ENCODE data around the gene AP3S2. TPM values are rescaled to one million over a fixed set of nuclear protein-coding genes. Genes with fewer than 3 reads are reported as not detected.
"Not testable (repeated sequence)": the region's sequence is repeated elsewhere in the genome, so short reads cannot be mapped to it uniquely, and the experiment has no call there.

Gene AP3S2
- total RNA-seq, 1 donor from 2014 or later = 32.2 TPM

DNA sequence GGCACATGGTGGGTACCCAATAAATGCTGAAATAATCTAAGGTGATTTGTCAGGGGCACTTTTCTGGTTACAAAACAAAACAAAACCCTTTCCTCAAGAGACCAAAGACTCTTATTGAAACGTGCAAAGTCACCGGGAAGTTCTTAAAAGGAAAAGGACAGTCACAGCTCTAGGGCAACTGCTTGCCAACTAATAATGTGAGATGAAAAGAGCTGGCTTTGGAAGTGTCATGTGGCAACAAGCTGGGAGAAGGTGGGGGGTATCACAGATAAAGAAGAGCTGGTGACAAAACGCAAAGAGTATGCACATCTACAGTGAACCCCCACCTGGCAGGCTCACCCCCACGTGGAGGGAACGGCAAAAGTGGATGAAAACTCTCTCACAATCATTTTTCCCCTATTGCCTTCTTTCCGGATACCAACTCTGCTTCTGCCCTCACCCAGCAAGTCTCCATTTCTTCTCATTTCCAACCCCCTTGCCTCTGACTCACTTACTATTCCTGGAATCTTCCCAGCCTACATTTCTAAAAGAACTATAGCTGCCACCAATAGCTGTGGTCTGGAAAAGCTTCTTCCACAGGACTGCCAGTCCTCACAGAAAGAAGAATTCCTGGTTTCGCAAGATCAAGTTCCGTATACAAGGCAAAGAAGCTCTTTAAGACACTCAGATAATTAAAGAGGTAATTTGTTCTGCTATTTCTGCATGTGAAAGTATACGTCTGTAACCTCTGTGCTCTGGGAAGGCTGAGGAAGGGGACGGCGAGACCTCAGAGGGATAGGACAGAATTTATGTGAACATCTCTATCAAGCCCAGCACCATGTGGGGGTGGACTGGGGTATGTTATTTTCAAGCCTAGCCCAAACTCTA is 57.3 kb downstream of the AP3S2 start:
- H3K27ac Mint-ChIP-seq = peak overlapping the region; percentile 50
- no peaks in the 10 kb centered on the region for H3K4me1 Mint-ChIP-seq (ENCODE audit: unreplicated experiment)
- DNase-seq (ENCODE audit: extremely low spot score, unreplicated experiment) = no peak
- no peaks in the 10 kb centered on the region for H3K9me3 Mint-ChIP-seq
- peaks cover 23% of the 10 kb centered on the region for H3K36me3 Mint-ChIP-seq
- no peak overlapping the region for H3K4me3 Mint-ChIP-seq
- TF ChIP-seq, protein P1, sequence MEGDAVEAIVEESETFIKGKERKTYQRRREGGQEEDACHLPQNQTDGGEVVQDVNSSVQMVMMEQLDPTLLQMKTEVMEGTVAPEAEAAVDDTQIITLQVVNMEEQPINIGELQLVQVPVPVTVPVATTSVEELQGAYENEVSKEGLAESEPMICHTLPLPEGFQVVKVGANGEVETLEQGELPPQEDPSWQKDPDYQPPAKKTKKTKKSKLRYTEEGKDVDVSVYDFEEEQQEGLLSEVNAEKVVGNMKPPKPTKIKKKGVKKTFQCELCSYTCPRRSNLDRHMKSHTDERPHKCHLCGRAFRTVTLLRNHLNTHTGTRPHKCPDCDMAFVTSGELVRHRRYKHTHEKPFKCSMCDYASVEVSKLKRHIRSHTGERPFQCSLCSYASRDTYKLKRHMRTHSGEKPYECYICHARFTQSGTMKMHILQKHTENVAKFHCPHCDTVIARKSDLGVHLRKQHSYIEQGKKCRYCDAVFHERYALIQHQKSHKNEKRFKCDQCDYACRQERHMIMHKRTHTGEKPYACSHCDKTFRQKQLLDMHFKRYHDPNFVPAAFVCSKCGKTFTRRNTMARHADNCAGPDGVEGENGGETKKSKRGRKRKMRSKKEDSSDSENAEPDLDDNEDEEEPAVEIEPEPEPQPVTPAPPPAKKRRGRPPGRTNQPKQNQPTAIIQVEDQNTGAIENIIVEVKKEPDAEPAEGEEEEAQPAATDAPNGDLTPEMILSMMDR (conservative IDR thresholded peaks at IDR 0.05) = no peak
- no peaks in the 10 kb centered on the region for H3K27me3 Mint-ChIP-seq

DNA sequence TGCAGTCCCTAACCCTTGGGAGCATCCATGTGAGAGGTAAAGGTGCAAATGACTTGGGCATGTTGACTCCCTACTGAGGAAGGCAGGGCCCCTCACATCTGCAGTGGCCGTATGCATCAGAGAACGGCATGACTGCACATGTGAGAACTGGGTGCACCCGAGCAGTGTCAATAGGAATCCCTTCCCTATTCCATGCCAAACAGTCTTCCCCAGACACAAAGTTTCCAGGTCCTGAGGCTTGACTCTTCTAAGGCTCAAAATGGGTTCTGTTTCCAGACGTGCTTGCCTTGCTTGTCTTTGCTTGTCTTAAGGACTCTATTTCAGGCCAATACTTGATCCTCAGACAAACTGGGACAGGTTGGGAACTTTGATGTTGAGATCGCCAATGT is 58.6 kb downstream of the AP3S2 start:
- Mint-ChIP-seq H3K36me3 (peaks cover 19% of the 10 kb centered on the region), H3K27ac (no peak overlapping the region), H3K27me3 (no peaks in the 10 kb centered on the region), H3K9me3 (no peaks in the 10 kb centered on the region), H3K4me1 (ENCODE audit: unreplicated experiment) (no peaks in the 10 kb centered on the region), H3K4me3 (no peak overlapping the region)
- DNase-seq (ENCODE audit: extremely low spot score, unreplicated experiment) = no peak
- TF ChIP-seq, protein P1 (conservative IDR thresholded peaks at IDR 0.05) = no peak

DNA sequence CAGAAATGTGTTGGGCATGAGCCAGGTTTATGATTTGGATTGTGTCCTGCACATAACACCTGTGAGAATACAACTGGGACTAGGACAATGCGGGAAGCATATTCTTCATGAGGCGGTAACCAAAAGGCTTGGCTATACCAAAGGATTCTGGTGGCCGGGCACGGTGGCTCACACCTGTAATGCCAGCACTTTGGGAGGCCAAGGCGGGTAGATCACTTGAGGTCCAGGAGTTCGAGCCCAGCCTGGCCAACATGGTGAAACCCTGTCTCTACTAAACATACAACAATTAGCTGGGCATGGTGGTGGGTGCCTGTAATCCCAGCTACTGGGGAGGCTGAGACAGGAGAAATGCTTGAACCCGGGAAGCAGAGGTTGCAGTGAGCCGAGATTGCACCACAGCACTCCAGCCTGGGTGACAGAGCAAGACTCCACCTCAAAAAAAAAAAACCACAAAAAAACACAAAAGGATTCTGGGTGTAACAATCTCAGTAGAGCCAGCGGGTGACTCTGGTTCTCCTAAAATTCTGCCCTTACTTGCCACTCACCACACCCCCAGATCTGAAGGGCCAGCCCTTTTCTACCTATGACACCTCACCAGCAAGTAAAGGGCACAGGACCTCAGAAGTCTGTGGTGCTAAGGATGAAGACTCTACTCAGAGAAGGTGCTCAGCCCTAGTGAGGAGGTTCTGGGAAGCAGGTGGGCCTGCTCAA is 59.2 kb downstream of the AP3S2 start:
- not testable (repeated sequence) for H3K9me3 Mint-ChIP-seq; H3K4me1 Mint-ChIP-seq (ENCODE audit: unreplicated experiment); DNase-seq (ENCODE audit: extremely low spot score, unreplicated experiment); H3K4me3 Mint-ChIP-seq; H3K27ac Mint-ChIP-seq; H3K27me3 Mint-ChIP-seq
- H3K36me3 Mint-ChIP-seq = peaks cover 16% of the 10 kb centered on the region

DNA sequence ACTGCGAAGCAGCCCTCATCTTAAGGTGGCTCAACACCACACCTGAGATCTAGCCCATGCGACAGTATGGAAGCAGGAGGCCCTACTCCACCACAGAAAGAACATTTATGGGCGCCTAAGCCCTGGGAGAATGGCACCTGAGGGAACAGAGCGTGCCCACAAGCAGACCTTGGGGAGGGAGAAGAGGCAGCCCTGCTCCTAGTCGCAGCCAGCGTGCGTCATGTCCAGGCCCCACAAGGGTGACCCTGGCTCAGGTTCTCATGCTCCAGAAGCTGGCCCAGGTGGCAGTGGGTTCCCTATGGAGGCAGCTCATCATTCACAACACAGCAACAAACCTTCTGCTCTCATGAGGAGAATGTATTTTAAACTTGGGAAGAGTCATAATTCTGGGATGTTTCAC is 59.8 kb downstream of the AP3S2 start:
- Mint-ChIP-seq H3K4me3 (no peak overlapping the region), H3K9me3 (no peaks in the 10 kb centered on the region), H3K4me1 (ENCODE audit: unreplicated experiment) (peaks cover 7% of the 10 kb centered on the region), H3K27me3 (no peaks in the 10 kb centered on the region), H3K27ac (no peak overlapping the region), H3K36me3 (peaks cover 16% of the 10 kb centered on the region)
- DNase-seq (ENCODE audit: extremely low spot score, unreplicated experiment) = no peak
- TF ChIP-seq, protein P1 (conservative IDR thresholded peaks at IDR 0.05) = no peak

DNA sequence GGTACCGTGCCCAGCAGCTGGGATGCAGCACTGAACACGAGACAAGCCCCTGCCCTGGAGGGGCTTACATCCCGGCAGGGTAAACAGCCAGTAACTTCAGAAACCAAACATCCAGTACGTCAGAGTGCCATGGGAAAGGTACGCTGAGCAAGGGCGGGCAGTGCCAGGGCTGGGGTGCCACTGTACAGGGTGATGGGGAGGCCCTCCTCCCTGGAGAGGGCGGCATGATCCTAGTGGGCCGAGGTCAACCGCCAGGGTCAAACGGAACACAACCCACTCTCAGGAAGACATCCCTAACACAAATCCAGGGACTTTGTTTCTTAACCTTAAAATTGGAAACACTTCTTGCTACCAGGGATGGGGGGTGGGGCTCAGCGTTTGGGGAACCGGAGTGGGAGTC is 63.2 kb downstream of the AP3S2 start:
- Mint-ChIP-seq H3K9me3 (no peaks in the 10 kb centered on the region), H3K4me3 (no peak overlapping the region), H3K27me3 (no peaks in the 10 kb centered on the region), H3K36me3 (peaks cover 6% of the 10 kb centered on the region), H3K4me1 (ENCODE audit: unreplicated experiment) (peaks cover 19% of the 10 kb centered on the region), H3K27ac (no peak overlapping the region)
- no peak for DNase-seq (ENCODE audit: extremely low spot score, unreplicated experiment)
- TF ChIP-seq, protein P1 (conservative IDR thresholded peaks at IDR 0.05) = no peak

Measured in type B pancreatic cell (in vitro differentiated cells).